HG02798 (cell line): ENCODE results near the gene FST.

Experiments used
- ATAC-seq: cut with Tn5 transposase; IDR thresholded peaks from one replicate; pipeline ENCODE4 v1.9.1; 2021; ENCODE audit warnings: mild to moderate bottlenecking; ENCODE audit not compliant: unreplicated experiment, poor library complexity

FST gene, protein sequence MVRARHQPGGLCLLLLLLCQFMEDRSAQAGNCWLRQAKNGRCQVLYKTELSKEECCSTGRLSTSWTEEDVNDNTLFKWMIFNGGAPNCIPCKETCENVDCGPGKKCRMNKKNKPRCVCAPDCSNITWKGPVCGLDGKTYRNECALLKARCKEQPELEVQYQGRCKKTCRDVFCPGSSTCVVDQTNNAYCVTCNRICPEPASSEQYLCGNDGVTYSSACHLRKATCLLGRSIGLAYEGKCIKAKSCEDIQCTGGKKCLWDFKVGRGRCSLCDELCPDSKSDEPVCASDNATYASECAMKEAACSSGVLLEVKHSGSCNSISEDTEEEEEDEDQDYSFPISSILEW

DNA sequence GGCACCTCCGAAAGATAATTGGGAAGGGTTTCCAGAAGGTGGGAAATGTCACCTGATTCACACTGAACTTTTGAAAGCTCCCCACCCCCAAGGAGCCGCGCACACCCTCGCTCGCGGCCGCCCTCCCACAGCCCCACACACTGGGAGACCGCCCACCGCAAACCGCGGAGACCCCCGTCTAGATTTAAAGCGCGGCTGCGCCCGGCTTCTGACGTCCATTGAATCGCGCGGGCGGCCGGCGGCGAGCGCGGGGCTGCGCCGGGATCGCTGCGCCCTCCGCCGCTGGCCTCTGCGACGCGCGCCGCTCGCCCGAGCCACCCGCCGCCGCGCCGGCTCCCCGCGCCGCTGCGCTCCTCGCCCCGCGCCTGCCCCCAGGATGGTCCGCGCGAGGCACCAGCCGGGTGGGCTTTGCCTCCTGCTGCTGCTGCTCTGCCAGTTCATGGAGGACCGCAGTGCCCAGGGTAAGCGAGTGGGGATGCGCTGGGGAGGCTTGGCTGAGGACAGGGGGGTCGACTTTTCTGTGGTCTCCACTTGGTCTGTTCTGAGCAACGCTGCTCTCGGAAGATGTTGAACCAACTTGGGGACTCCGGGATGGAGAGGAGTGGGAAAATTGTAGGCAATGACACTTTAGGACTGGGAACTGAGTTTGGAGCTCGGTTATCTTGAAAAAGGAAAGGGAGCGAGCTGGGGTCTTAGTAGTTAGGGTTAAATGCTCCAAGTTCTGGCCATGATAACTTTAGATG is at the start of gene FST:
FST (plus strand) TSS at position 214 of the 743 bp plus-strand sequence; CDS start at position 377, 163 bp downstream.
- no peak for ATAC-seq

DNA sequence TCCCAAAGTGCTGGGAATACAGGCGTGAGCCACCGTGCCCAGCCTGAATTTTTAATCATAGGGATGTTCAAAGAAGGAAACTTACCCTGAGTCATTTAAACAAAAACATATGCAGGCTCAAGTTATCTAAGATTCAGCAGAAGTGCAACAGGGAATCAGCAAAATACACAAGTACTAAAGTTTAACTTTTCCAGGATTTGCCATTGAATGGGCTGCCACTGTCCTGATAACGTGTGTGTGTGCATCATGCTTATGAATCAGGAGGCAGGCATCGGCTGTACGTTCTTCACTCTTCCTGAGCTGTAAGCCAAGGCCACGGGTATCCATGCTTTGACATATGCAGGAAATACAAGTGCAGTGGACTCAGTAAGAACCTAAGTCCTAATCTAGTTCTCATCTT is 48.8 kb upstream of the FST start:
- ATAC-seq: no peak

DNA sequence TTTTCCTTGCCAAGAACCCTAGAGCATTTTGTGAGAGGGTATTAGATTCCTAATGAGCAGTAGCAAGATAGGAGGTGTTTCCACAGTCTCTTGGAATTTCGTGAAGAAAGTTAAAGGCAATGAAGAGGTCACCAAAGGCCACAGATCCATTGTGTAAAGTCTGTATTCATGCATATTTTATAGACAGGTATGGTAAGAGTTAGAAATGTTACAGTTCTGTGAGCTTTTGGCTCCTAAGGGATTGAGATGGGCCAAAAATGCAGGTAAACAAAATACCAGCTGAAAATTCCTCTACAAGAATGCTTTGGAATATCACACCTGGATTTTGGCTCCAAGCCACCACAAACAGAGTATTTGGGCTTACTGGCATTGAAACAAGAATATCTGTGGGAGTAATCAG is 47.4 kb upstream of the FST start:
- no peak for ATAC-seq

DNA sequence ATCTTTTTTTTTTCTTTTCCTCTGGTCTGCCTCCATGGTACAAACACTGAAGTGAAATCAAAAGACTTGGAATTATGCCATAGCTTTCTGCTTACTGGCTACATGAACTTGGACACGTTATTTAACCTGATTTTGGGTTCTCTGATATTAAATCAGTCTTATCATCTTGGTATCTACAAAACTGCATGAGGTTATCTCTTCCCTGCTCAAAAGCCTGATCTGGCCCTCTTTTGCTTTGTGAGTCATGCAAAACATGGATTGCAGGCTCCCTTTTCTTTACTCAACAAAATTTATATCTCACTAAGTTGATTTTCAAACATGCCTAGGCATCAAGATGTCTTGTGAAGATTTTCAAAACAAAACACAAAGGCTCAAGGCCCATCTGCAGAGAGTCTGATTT is 45.9 kb upstream of the FST start:
- ATAC-seq: no peak

DNA sequence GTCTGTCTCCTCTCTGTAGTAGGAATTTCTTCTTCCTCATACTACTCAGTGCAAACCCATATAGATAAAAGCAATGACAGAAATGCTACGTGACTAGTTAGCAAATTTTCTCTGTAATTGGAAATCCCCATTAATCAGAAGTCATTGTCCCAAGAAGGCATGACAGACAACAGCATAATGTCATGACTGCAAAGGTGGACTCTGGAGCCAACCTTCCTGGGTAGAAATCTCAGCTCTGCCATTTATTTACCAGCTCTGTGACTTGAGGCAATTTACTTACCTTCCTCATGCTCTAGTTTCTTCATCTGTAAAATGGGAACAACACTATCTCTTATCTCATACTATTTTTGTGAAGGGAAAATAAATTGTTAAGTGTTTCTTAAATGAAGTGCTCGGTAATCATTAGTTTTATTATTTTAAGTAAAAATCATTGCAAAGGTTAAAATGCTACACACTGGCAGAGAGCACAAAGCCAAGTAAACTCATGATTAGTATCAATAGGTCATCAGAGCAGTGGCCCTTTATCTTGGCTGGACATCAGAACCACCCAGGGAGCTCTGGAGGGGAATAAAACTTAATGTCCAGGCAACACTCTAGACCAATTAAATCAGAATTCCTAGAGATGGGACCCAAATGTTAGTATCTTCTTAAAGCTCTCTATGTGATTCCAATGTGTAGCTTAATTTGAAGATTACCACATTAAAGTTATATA is 43.8 kb upstream of the FST start:
- no peak for ATAC-seq

DNA sequence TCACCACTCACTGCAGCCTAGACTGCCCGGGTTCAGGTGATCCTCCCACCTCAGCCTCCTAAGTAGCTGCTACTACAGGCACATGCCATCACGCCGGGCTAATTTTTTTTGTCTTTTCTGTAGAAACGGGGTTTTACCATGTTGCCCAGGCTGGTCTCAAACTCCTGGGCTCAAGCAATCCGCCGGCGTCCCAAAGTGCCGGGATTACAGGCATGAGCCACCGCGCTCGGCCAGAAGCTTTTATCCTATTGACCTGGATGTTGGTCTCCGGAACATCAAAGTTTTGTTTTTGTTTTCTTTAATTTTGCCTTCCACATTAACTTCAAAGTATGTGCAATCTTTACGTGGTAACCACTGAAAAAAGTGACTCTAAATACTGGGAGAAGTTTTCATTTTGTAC is 42.4 kb upstream of the FST start:
- ATAC-seq: no peak

DNA sequence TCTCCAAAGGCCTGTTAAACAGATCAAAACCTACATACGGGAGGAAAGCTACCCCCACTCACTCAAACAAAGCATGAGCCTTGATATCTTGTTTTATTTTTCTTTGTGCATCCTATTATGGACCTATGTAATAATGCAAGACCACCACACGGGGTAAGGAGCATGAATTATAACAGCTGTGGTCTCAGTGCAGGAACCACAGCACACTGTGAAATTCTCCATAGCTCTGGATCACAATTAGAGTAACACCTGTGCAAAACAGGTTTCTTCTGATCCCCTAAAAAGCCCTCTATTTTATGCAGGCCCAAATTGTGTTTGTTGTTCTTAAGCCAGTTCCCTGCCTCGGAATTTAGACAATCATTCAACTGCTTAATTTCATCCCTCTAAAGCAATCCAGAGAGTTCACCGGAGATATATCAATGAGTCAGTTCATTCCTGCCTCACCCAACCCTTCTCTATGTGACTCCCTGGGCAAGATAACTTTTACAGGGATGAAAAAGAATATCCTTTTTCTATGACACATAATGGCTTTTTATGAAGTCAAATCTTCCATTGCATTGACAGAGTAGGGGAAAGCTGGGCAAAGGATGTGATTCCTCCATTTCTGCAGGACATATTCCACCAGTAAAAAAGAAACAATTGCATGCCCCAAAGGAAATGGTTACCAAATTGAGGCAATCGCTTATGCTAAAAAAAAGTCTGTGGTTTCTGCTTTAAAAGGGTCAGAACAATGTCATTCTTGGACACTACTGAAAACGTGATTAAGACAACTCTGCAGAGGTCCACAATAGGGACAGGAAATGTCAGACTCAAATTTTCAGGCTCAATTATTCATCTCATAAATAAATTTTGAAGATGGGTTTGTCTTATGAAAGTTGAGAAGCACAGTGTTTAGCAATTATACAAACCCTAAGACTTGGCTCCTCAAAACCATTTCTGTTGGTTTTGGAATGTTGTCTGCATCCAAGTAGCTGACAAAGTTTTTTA is 41.6 kb upstream of the FST start:
- no peak for ATAC-seq

DNA sequence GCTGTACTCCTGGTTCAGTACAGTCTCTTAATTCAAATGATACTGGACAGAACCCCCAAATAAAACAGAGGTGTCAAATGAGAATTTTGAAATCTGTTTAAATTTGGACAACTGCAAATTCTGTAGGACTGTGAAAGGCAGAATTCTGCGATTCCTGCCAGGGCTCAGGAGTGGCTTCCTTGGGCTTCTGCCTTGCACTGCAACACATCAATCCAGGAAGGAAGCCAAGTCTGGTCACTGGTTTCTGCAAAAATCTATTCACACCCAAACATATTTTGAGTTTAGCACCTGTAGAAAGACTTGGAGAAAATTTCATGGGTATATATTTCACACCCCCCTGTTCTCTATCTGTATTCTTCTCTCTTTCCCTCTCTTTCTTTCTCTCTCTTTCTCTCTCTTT is 37.5 kb upstream of the FST start:
- ATAC-seq: no peak

DNA sequence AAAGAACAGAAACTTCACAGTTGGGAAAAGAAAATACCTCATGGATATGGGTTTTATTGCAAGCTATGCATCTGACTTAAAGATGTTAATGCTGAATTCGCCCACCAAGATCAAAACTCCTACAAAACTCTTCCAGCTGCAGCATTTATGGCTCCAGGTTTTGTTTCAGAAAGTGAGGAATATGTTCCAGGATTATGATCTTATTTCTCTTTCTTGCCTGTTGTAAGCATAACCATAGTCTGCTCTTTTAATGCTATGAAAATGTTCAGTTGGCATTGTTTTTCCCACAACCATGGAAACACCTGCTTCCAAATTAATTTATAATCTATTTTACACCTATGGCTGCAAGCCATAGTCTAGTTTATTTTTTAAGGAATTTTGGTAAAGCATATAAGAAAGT is 34.9 kb upstream of the FST start:
- no peak for ATAC-seq

DNA sequence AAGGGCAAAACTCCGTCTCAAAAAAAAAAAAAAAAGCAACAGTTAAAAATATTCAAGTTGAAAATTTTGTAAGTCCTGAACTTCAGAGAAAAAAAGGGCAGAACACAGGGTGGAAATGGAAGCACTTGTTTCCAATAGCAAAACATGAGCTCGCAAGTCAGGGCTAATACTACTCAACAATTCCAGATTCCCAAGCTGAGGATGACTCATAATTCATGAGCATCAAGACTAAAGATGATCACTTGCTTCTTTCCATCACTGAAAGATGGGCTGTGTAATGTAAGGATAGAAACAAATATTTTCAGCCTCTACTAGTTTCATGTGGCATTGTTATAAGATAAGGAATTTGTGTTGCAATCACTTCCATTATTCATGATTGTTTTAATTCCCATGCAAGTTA is 33.5 kb upstream of the FST start:
- ATAC-seq: no peak

DNA sequence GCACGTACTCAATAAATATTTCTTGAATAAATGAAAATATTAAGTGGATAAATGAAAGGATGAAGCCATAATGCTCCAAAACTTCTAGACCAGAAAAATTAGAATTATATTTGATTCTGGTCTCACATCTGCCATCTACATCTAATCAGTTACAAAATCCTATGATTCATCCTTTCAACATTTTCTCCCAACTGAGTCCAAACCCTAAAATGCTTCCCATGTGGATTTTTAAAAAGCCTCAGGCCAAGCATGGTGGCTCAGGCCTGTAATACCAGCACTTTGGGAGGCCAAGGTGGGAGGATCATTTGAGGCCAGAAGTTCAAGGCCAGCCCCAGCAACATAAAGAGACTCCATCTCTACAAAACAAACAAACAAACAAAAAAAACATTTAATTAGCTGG is 31.6 kb upstream of the FST start:
- ATAC-seq: no peak

DNA sequence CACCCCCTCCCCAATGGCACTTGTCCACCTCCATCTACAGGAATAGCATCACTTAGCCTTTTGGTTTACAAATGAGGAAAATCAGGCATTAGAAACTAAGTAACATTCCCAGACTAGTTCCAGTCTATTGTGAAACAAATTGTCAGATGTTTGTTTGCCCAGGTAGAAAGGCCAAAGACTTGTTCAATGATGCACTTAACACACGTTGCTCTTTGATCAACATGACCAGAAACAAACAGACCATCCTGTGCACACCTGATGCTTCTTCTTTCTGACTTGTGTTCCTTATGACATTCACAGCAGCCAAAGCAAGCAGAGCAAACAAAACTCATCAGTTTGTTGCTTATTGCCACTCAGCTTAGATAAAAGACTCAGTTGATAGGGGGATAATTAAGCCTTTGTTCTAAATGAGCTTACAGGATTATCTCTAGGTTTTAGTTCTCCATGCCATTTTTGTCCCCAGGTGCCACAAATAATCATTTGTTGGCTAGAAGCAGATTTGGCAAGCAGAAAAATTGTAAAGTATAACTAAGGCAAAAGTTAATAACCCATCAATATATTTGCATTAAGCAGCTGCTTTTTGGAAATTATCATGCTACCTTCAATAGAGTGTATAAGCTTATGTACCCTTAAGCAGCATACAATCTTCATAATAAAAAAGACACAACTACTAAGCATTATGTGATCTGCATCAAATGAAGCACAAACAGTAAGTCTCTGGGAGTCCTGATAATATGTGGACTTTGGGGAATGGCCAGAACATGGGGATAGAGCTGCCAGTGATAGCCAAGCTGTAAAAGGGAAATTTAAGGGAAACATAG is 26.3 kb upstream of the FST start:
- ATAC-seq: no peak

DNA sequence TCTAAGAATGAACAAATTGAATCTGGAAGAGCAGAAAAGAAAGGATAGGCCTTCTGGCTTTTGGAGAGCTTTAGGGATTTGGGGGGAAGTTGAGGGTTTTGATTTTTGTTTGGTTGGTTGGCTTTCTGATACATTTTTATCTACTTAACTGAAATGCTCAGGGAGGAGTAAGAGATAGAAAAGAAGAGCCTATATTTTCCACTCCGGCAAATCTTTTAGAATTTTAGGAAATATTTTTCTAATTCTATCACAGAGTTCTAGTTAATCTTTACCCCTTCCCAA is 25.8 kb upstream of the FST start:
- no peak for ATAC-seq

DNA sequence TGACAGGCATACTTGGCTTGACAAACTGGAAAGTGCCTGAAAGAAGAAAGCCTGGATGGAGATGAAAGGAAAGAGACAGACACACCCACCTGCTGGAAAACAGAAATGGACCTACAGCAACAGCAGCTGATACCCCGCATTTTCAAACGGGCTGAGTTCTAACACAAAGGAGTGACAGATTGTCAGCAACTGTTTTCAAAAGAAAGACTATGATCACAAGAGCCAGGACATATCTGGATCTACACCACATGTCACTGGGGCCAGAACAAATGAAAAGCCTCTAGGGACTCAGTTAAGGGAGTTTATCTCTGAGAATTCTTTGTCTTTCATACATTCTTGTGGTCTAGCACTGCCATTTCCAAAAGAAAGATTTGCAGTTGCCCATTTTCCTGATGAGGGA is 24.1 kb upstream of the FST start:
- ATAC-seq: no peak

DNA sequence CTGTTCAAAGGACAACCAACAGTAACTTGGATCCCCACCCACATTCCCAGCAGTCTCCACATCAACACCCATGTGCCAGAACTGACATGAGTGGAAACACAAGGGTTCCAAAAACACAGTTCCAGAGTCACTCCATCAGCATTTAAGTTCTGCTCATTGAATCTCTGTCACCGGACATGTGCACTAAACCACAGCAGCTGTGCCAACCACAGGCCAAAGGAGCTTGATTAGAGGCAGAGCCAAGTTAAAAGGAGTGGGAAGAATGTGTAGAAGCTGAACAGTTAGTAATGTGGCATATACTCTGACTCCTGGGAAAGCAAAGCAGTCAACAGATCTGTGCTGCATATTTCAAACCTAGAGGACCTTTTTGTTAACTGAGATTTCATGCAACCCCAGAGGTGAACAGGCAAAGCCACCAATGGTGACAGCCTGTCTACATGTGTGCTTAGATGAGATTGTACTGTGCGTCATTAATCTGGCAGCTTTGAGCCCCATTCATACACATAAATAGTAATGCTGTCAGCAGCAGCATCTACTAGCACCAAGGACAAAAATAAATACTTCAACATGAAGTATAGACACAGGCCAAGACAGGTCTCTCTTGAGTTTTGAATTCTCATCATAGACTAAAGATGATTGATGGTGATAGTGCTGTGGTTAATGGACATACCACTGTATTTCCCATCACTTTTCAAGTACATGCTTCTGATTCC is 16.4 kb upstream of the FST start:
- no peak for ATAC-seq

DNA sequence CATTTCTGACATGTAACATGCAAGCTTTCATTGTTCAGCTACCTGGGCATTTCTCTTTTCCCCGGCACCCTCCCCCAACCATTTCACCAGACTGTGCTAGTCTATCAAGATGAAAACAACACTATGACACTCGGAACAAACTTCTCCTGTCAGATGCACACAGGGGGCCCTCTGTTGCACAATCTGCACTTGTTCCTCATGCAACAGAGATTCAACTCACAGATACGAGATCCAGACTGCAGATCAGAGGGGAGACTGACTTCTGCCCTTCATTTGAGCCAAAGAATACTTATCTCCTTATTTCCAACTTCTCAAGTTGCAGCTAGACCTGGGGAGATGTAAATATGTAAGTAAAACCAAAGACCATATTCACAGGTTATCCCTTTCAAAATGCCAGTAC is 15.7 kb upstream of the FST start:
- ATAC-seq: no peak

DNA sequence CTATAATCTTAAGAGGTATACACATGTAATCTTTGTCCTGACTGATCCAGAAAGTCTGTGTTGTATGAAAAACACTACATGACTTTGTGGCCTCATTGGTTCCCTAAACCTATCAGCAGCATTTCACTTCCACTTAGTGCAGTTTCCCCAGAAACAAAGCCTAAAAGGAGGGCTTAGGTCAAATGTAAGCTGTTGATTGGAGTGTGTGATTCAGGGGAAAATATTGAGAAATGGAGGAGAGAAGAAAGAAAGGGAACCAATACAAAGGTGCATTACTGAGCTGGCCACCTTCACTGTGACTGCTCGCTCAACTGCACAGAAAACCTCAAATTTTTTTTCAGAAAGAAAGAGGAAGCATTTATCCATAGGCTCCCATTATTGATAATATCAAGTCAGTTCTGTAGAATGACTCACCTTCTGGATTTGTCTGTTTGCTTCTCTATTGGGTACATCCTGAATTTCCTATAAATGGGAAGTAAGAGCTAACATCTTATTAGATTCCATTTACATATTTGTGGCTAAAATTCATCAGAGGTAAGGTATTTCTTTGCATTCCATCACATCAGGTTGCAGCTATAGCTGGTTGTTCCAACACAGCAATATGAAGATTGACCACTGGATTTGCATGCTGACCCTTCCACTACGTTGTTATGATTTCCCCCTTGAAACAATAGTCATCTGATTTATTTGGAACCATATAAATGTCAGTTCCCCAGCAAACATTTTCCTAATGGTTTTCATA is 10.3 kb upstream of the FST start:
- no peak for ATAC-seq

DNA sequence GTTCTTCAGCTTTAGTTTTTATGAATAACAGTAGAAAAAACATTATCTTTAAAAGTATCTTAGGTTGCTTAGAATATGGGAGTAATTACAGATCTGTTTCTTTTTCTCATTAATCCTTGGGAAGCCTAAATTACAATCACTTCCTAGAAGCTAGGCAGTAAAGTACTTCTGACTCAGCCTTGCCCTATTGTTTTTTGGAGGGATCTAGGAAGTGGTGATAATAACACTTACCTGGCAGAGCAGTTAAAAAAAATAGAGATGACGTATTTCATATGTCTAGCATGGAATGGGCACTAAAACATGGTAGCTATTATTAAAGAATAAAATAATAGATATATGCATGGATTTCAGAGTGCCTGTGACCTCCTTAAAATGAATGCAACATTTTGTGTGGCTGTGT is 8.2 kb upstream of the FST start:
- no peak for ATAC-seq
